K562 (cell line): Measurements from ENCODE around the gene AURKB. TPM values are rescaled to one million over a fixed set of nuclear protein-coding genes. Genes with fewer than 3 reads are reported as not detected.
A peak's percentile ranks its signal among the peaks of the same experiment; 100 is the strongest.

Experiments
- CHD4 ChIP-seq: fragments of 200-600 bp; sonication (generic); IDR thresholded peaks from 3 replicates; pipeline ENCODE4 v1.6.1; 2012; ENCODE audit warnings: low read depth, mild to moderate bottlenecking, mixed read lengths, low read length, inconsistent platforms; ENCODE audit not compliant: insufficient read depth, insufficient replicate concordance, poor library complexity, severe bottlenecking
- CREBBP ChIP-seq: IDR thresholded peaks from one replicate; pipeline ENCODE4 v1.6.1; 2012; ENCODE audit warnings: low read depth, mild to moderate bottlenecking, control low read depth, inconsistent platforms, low read length
- CSDE1 ChIP-seq, 2 experiments: fragments of 450-650 bp; IDR thresholded peaks; 2 replicates each; pipeline ENCODE4 v1.6.1; 2016; ENCODE audit warnings: mild to moderate bottlenecking in 1 of 2
- ELF4 ChIP-seq: fragments of 450-650 bp; formaldehyde crosslinking; IDR thresholded peaks from 2 replicates; pipeline ENCODE4 v1.4.0; 2022; ENCODE audit warnings: missing genetic modification characterization
- ETV1 ChIP-seq: fragments of 450-650 bp; conservative IDR thresholded peaks from 2 replicates; pipeline ENCODE4 v1.6.1; 2016; ENCODE audit warnings: missing genetic modification characterization, control low read depth, low read depth, missing compliant biosample characterization
- JUNB ChIP-seq: fragments of 450-650 bp; formaldehyde crosslinking; conservative IDR thresholded peaks from 2 replicates; pipeline ENCODE4 v1.4.0; 2020; ENCODE audit warnings: mild to moderate bottlenecking
- MTA2 ChIP-seq: fragments of 450-650 bp; IDR thresholded peaks from 2 replicates; pipeline ENCODE4 v1.6.1; 2016; ENCODE audit warnings: low read depth
- MTA3 ChIP-seq: fragments of 450-650 bp; formaldehyde crosslinking; IDR thresholded peaks from 2 replicates; pipeline ENCODE4 v1.6.1; 2017; ENCODE audit warnings: mild to moderate bottlenecking, borderline replicate concordance
- NFATC3 ChIP-seq: fragments of 450-650 bp; IDR thresholded peaks from 2 replicates; pipeline ENCODE4 v1.6.1; 2017; ENCODE audit warnings: mild to moderate bottlenecking
- POLR2H ChIP-seq: IDR thresholded peaks from 2 replicates; pipeline ENCODE4 v1.6.1; 2016; ENCODE audit warnings: missing genetic modification characterization, low read depth, mild to moderate bottlenecking, control low read depth, missing compliant biosample characterization, moderate library complexity
- RAD51 ChIP-seq: fragments of 450-650 bp; IDR thresholded peaks from 2 replicates; pipeline ENCODE4 v1.7.1; 2016; ENCODE audit warnings: low read depth, mild to moderate bottlenecking, borderline replicate concordance
- RBM14 ChIP-seq: fragments of 200-400 bp; formaldehyde crosslinking; IDR thresholded peaks from 2 replicates; pipeline ENCODE4 v1.6.1; 2018; ENCODE audit warnings: low read depth, mild to moderate bottlenecking, low read length, moderate library complexity, borderline replicate concordance; ENCODE audit not compliant: insufficient read depth
- SIRT6 ChIP-seq: IDR thresholded peaks from one replicate; pipeline ENCODE4 v1.6.1; 2012; ENCODE audit warnings: low read depth, mild to moderate bottlenecking, control low read depth, inconsistent platforms, low read length, moderate library complexity
- SNAPC5 ChIP-seq: fragments of 250-450 bp; sonication (Bioruptor Pico); IDR thresholded peaks from 2 replicates; pipeline ENCODE4 v1.8.0; 2021; ENCODE audit warnings: moderate library complexity, mild to moderate bottlenecking, inconsistent platforms
- USF1 ChIP-seq: sonication (generic); formaldehyde crosslinking; IDR thresholded peaks from 2 replicates; pipeline ENCODE4 v1.9.0; 2022; ENCODE audit warnings: mild to moderate bottlenecking, missing genetic modification reagents
- ZBTB49 ChIP-seq: sonication (generic); formaldehyde crosslinking; IDR thresholded peaks from 2 replicates; pipeline ENCODE4 v1.8.0; 2022; ENCODE audit warnings: missing genetic modification reagents, mild to moderate bottlenecking, borderline replicate concordance
- ZNF239 ChIP-seq: fragments of 250-450 bp; sonication (Bioruptor Pico); IDR thresholded peaks from 2 replicates; pipeline ENCODE4 v1.4.0; 2020; ENCODE audit warnings: mild to moderate bottlenecking
- polyA plus RNA-seq, 8 experiments: library from polyadenylated mRNA; depleted of rRNA in 4 of 8; stranded (reverse) in 5 of 8; unstranded in 3 of 8; fragments of >200 nt; fragmentation: Nextera tagmentation in 2 of 8; fragmentation: Illumina TruSeq in 1 of 8; extraction: Ambion mirVana in 2 of 8; extraction: Trizol in 1 of 8; gene quantifications; 2 replicates each; pipeline versions ENCODE4 v1.2.1 to v1.2.3, GENCODE V29; 2011 to 2014; ENCODE audit warnings: inconsistent platforms in 1 of 8, missing spikeins in 1 of 8
- total RNA-seq, 7 experiments: library from RNA; depleted of rRNA in 6 of 7; stranded (reverse); fragments of >200 nt in 6 of 7; fragmentation: Illumina TruSeq in 2 of 7; extraction: Trizol in 2 of 7; gene quantifications; 2 replicates each; pipeline versions ENCODE4 v1.2.1 to v1.2.3, GENCODE V29; 2011 to 2021; ENCODE audit warnings: low replicate concordance in 1 of 7
- TF ChIP-seq, protein P1 (sequence below): fragments of 250-450 bp; sonication (Bioruptor Pico); IDR thresholded peaks from 2 replicates; pipeline ENCODE4 v1.4.0; 2020; ENCODE audit warnings: mild to moderate bottlenecking, moderate library complexity
- TF ChIP-seq, protein P2 (sequence below), 2 experiments: IDR thresholded peaks in 1 of 2; conservative IDR thresholded peaks in 1 of 2; 2 replicates each; pipeline ENCODE4 v1.6.1; 2016; ENCODE audit warnings: low read depth in 2 of 2, mild to moderate bottlenecking in 1 of 2, missing compliant biosample characterization in 1 of 2, missing genetic modification characterization in 1 of 2, moderate library complexity in 1 of 2

The AURKB gene
- total and polyA plus RNA-seq, 9 of the 15 experiments (the other 6 are each of a cell fraction or from before 2014, with no cell fraction given), result 27.2 to 114 (median 74.8) TPM

GRCh38 chr17:8220783-8221662 is 10.6 kb upstream of the AURKB start (continued):
- TF ChIP-seq, protein P1, sequence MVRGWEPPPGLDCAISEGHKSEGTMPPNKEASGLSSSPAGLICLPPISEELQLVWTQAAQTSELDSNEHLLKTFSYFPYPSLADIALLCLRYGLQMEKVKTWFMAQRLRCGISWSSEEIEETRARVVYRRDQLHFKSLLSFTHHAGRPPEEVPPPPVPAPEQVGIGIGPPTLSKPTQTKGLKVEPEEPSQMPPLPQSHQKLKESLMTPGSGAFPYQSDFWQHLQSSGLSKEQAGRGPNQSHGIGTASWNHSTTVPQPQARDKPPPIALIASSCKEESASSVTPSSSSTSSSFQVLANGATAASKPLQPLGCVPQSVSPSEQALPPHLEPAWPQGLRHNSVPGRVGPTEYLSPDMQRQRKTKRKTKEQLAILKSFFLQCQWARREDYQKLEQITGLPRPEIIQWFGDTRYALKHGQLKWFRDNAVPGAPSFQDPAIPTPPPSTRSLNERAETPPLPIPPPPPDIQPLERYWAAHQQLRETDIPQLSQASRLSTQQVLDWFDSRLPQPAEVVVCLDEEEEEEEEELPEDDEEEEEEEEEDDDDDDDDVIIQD (CRISPR knock-in tag), result no peak
- no peak for TF ChIP-seq ZNF239 (CRISPR knock-in tag)
- no peak for TF ChIP-seq CHD4
- no peak for TF ChIP-seq SIRT6
- no peak for TF ChIP-seq MTA2
- TF ChIP-seq USF1 (CRISPR knock-in tag), result no peak
- TF ChIP-seq CSDE1 (IDR thresholded peaks at IDR 0.05), result peak in 1 of 2 experiments; percentile 73; a peak in 2 of 4 replicates
- peak; percentile 99 for TF ChIP-seq POLR2H (tag)
- no peak for TF ChIP-seq CREBBP
- TF ChIP-seq RAD51, result no peak
- 0 out of 2 replicates have a peak, but pooled peaks have one; percentile 21 for TF ChIP-seq NFATC3
- no peak for TF ChIP-seq ELF4 (CRISPR knock-in tag)
- no peak for TF ChIP-seq RBM14
- TF ChIP-seq SNAPC5, result no peak
- TF ChIP-seq ETV1 (tag), result 0 out of 2 replicates have a peak, but pooled peaks have one; percentile 9
- no peak for TF ChIP-seq ZBTB49 (CRISPR knock-in tag)
- TF ChIP-seq JUNB, result no peak
- TF ChIP-seq, protein P2, sequence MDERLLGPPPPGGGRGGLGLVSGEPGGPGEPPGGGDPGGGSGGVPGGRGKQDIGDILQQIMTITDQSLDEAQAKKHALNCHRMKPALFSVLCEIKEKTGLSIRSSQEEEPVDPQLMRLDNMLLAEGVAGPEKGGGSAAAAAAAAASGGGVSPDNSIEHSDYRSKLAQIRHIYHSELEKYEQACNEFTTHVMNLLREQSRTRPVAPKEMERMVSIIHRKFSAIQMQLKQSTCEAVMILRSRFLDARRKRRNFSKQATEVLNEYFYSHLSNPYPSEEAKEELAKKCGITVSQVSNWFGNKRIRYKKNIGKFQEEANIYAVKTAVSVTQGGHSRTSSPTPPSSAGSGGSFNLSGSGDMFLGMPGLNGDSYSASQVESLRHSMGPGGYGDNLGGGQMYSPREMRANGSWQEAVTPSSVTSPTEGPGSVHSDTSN (CRISPR knock-in tag; IDR thresholded peaks at IDR 0.05; ENCODE audit: low read depth), result no peak
- TF ChIP-seq, protein P2 (tag; conservative IDR thresholded peaks at IDR 0.05; ENCODE audit: low read depth), result peak; percentile 87
- TF ChIP-seq MTA3, result no peak
